ENCODE data around the gene AUTS2.

Gene AUTS2

DNA sequence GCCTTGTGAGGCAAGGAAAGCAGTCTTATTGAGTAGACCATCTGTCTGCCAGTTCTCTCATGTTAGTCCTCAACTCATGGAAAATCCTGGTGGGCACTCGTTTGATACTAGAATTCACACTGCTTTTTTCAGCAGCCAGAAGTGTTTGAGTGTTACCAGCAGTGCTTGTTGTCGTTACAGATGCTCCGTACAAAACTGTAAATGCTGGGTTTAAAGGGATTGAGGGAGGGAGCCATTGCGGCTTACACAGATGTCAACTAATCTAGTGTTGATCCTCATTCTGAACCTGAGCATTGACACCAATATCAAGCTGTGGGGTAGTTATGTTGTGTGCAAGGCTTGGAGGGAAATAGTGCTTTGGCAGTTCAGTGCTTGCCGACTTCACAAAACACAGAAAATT, 348.6 kb downstream of the AUTS2 start:
- DNase-seq = no peak

DNA sequence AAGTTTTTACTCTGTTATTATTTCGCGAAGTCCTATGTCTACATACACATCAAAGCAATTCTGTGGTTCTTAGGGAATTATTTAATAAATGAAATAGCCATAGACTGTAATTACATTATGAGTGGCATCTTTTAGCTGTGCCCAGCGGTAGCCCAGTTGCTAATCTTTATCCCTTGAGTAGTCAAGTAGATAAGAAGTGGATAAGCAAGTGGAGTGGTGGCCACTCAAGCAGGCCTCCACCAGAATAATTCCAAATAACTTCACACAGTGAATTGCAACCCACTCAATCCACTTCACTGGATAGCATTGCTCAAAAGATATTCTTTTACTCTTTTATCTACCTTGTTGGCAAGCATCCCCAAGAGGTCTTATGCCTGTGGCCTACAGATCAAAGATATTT, 349.7 kb downstream of the AUTS2 start:
- DNase-seq = no peak

DNA sequence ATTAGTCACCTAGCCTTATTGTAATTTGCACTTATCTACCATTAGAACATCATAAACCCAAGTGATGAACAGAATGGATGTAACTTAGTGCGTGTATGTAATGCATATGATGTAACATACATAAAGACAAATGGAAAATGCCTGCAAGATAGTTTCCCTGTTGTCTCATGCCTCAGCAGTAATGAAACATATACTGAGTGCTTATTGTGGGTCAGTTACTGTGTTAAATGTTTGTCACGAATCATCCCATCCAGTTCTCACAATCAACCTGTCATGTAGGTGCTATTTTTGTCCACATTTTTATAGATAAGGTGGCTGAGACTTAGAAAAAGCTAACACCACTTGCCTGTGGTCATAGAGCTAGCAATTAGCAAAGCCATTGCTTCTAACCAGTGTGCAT, 350.8 kb downstream of the AUTS2 start:
- DNase-seq = no peak

DNA sequence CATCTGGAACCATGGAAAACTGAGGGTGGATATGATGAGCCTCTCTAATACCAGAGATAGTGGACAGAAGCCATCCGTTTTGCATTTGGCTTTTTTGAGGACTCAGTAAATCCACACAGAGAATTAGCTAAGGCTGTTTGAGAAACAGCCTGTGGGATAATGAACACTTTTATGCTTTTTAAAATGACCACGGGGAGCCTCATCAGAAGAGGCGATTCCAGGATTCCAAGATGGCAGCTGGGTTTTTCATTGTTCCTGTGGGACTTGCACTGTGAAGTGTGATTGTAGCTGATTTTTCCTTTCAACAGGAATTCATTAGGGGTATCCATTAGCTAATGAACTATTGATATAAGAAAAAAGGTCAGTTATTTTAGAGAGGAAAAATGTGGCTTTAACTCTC, 353.2 kb downstream of the AUTS2 start:
- no peak for DNase-seq

DNA sequence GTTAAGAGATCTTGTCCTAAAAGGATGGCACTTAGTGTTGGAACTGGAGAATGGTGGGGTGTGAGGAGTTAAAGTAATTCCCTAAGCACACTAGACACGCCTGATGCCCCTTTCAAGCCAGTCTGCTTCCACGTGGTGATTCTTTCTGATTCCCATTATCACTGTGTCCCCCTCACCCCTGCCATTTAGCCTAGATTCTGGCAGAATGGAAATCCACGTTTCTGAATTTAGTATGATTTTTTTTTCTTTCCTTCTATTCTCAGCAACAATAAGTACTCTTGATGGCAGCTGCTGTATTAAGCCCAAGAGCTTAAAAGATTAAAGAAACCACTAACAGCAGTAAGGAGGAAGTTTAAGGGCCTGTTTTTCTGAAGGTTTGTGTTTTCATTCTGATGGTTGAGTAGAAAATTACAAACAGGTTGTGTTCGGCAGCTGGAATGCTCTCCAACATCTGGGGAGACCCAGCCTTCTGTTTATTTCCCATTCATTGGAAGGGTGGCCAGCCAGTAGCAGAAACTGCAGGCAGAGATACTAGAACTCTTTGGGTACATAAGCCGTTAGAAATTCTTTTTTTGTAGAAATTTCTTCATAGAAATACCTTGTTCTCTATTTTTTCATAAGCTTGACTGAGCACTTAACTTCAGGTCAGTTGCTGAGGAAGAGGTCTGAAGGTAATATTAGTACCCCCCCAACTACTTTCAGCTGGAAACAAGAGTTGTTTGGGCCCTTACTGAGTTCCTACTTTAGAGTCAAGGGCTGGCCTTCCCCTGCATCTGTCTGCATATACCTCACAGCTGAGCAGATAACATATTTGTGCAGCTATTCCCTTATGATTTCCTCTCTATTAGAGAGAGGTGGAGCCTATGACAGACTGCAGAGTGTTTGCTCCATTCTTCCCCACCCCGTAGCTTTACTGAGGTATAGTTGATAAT, 355.1 kb downstream of the AUTS2 start:
- no peak for DNase-seq

DNA sequence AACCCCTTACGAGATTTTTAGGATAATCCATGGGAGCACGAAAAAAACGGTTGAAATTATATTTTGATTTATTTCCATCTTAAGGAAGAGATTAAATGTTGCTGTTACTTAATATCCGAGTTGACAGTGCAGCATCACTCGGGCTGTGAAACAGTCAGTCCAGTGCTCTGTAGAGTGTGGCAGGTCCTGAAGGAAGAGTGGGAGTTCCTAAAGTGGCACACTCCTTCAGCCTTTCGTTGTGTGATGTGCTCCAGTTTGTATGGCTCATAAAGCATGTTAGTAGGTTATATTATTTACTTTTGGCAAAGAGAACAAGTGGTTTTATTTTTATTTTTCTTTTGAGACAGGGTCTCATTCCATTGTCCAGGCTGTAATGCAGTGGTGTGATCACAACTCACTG, 358.3 kb downstream of the AUTS2 start:
- DNase-seq = no peak

DNA sequence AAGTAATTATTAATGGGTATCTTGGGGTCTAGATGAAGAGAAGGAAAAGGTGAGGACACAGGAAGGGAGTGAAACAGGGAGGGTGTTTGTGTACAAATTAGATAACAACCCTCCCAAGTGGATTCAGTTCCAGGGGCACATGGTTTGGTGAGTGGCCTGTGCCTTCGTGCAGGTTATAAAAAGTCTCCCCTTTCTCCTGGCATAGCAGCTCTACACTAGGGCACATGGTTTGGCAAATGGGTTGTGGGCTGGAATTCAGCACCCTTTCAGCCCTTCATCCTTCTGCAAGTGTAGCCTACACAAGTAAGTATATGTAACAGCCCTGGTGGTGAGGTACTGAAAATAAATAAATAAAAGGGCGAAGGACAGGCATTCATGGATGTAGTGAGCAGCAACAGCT, 359.4 kb downstream of the AUTS2 start:
- DNase-seq = no peak

DNA sequence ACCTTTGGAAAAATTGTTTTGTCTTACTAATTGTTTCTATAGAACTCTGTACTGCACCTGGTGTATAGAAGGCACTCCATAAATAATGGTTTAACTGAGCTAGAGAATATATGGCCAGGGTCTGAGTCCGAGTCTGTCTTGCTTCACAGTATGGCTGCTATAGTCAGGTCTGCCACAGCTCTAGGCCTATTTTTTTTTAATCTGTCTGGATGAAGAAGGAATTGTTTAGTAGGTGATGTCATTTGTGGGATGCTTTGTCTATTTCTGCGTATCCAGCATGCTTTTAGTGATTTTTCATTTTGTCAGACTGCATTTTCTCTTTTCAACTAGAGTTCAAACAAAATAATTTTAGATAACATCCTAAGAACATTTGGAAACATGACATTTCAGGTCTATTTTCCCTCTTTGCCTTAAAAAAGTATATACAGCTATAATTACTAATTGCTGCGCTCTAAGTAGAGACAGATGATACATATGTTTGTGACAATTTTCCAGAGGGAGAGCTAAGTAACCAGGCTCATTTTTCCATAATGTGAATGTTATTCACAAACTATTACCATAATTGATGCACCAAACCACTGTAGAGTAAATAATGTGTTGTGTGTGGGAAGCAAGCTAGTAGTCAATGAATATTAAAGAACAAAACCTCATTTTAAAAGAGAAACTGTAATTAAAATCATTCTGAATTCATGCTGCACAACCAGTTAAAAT, 361.7 kb downstream of the AUTS2 start:
- no peak for DNase-seq

DNA sequence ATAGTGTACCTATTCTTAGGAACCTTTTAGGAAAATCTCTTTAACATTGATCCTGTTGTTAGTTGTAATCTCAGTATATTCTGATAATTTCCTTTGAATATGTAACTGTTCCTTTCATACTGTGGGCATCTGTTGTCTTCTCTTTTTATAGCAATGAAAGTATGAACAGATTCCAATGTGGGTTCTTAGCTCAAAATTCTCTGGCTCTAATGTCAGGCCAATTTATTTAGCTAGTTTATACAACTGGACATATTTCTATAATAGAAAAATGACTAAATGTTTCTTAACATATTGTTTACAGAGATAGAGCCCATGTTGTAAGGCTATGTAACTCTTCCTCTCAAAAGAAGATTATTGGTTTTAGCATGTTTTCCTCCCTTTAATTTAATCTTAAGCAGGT, 363.2 kb downstream of the AUTS2 start:
- no peak for DNase-seq

DNA sequence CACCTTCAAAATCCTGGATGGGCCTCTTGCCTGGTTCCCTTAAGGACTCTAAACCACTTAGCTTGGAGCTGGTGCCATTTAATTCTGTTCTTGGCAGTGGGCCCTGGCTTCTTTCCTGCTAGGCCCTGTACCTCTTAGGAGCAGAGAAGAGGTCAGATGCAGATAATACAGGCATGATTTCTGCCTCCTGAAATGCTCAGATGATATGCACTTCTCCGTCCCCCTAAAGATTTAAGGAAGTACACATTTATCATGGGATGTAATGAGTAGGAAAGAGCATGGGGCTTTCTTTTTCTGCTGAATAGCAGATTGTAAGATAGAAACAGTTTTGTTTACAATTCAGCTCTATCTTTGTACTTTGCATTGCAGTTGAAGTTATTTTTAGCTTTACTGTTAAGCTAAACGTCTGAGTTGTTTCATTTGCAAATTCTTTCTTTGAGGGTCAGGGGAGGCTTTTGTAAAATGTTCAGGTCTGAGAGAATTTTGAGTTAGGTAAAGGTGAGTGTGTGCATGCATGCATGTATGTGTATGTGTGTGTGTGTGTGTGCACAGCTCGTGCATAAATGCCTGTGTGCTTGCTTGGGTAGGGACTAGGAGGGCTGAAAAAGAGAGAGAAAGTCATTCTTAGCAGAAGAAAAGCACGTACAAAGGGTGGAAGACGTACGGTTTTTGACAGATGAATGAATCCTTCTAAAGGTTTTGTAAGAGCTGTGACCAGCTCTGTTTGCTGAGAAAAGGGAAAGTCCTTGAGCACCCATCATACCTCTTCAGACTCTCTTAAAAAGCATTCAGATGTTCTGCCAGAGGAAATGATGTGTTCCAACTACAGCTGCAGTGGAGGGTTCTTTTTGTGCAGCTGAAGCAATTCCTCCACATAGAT, 364.2 kb downstream of the AUTS2 start:
- peak; percentile 23 for DNase-seq

DNA sequence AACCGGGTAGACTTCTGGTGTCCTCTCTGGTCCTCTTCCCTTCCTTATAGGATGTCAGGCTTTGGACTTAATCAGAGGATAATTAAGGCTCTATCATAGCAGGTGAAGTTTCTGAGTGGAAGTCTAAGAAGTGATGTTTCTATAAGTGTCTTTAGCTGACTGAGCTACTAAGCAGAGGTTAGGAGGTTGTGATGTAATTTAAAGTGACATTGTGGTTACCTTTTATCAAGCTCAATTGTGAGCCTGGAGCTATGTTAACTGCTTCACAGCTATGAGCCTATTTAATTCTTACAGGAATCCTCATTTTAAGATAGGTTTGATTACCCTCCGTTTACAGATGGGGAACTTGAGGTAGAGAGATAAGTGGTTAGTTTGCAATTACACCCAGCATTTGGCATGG, 365.1 kb downstream of the AUTS2 start:
- no peak for DNase-seq

DNA sequence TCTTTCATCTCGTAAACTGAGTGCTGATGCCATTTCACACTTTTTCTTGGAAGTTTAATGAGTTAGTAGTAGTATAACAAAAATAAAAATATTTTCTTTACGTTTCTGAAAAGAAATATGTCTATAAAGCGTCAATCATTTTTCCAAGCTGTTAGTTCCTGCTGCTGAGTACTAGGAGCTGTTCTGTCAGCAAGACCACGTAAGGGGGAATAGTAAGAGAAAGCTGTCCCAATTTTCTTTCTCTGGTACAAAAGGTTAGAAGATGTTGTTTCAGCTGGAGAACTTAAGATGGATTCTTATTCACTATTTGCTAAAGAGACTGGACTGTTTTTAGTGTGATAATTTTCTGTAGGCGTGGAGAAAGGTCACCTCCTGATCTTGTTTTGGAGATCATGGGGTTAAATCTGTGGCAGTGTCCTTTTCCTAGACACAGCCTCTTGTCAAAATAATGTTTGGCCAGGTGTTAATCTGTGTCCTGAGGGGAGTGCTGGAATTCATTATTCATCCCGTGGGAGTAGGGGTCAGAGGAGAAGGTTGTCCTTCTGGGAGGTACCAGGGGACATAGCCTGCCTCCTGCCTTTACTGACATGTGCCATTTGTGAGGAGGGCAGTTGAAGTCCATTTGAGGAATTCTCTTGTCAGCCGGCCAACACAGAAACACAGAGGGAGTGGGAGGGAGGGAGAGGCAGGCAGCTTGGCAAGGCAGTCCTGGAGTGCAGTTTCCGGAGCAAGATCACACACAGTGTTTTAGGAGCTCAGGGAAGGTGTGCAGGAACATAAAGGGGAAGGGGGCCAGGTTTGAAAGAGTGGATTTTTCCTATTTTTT, 368.7 kb downstream of the AUTS2 start:
- peak; percentile 66 for DNase-seq

DNA sequence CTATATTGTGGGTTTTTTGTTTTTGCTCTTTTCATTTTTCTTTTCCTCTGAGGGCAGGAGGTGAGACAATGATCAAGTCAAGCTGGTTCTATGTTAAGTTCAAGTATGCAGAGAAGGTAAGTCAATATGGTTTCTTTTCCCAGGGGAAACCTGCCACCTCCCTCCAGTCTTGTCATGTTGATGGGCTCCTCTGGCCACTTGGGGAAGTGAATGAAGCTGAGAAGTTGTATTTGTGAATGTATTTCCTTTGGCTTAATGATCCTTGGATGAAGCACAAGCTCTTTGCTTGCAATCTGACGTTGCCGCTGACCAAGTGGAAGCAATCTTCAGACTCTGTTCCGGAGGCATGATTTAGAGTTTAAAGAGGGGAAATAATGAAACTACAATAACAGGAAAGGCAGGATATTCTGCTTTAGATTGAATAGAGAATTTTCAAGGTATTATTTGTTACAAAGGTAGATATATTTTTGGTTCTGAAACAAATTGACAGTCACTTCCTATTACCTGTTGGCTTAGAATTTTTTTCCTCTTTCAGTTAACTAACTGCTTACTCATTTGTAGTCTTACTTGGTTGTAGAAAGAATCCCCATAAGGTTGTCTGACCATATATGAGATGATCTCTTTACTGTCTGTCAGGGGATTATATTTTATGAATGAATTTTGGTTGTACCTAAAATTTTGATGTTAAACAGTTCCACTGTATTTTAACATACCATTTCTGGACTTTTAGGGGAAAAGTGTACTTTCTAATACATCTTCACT, 369.6 kb downstream of the AUTS2 start:
- DNase-seq = no peak

DNA sequence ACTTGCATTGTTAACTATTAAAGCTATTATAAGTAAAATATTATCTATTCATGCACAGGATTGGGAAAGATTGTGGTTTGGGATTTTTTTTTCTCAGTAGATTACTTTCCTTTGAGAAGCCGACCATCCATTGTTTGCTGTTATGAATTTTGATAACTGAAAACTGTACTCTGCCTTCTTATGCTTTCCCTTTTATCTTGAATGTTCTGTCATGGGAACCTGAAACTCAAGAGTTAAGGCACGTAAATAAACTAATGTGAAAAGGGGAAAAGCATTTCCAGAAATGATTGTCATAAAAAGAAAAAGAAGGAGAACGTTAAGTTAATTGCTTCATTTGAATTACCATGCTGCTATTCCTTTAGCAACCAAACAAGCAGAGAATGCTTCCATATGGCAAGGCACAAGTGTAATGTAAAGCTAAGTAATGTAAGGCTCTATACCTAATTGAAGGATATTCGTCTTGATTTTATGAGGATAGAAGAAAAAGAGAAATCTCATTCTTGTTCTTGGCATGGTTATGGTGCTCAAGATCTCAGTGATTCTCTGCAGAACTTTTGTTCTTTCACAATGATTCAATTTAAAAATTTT, 370.8 kb downstream of the AUTS2 start:
- no peak for DNase-seq

DNA sequence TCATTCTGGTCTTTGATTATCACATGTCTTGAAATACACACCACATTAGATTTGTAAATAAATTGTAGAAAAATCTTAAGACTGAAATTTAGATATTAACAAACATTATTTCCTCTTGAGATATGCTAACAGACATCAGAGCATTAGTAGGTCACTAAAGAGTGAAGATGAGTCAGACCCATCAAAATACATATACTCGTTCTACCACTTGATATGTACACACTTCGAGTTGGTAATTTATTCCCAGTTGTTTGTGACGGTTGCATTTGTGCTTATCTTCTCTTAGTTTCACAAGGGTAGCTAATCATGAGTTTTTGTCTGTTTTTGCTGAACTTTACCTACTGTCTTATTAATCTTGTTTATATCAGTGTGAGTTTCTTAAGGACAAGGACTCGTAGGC, 383.4 kb downstream of the AUTS2 start:
- DNase-seq = no peak

DNA sequence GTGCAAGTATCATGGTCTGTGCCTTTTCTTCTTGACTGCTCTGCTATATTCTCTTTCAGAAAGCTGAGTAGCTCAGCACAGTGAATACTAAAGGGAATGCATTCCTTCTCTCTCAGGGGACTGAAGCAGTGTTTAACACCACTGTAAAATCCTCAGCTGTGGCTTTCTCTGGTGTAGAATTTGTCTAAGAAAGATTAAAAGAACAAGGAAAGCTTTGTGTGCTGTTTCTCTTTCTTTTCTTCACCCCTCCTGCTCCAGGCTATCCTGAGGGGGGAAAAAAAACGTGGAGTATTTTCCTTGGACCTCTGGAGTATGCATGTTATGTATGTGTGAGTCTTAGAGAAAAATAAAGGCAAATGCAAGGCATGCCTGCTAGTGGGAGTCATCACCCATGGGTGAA, 383.9 kb downstream of the AUTS2 start:
- no peak for DNase-seq

DNA sequence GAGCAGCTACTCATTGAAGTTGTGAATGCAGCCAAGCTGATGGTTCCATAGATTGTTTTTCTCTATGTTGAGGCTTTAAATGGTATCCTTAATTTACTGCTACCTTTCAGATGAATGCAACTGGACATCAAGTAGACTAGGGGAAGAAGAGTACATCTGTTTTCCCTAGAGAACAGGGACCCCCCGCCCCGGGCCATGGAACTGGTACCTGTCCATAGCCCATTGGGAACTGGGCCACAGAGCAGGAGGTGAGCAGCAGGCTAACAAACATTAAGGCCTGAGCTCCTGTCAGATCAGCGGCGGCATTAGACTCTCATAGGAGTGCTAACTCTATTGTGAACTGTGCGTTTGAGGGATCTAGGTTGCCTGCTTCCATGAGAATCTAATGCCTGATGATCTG, 391.3 kb downstream of the AUTS2 start:
- DNase-seq = no peak

DNA sequence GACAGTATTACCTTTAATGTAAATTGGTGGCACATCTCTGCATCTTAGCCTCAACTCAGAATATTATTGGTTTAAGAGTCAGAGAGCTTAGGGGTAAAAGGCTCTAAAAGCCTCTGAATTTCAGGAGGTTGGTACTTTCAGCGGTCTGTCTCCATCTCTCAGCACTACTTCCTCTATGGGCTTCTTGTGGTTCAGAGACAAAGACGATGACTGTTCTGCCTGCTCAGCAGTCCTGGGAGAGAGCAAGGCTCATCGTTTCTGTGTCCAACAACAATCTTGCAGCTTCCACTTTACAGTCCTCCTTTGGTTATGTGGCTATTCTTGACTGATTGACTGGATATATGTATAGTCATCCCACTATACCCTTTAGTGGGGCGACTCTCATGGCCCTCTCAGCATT, 394.7 kb downstream of the AUTS2 start:
- no peak for DNase-seq

DNA sequence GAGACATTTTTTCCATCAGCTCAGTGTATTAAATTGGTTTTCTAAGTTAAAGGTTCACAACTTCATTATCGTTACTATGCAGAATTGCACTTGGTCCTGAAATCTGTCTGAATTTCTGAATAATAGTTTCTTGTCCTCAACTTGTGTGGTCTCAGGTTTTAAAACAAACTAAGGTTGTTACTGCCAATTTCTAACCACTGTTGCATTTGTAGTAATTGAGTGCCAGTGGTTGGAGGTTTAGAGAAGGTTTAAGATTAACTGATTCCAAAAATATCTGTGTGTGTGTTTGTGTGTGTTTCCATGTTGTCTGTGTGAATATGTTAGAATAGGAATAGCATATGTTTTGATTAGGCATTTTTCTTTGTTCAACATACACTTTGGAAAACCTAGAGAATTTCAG, 395.9 kb downstream of the AUTS2 start:
- no peak for DNase-seq

DNA sequence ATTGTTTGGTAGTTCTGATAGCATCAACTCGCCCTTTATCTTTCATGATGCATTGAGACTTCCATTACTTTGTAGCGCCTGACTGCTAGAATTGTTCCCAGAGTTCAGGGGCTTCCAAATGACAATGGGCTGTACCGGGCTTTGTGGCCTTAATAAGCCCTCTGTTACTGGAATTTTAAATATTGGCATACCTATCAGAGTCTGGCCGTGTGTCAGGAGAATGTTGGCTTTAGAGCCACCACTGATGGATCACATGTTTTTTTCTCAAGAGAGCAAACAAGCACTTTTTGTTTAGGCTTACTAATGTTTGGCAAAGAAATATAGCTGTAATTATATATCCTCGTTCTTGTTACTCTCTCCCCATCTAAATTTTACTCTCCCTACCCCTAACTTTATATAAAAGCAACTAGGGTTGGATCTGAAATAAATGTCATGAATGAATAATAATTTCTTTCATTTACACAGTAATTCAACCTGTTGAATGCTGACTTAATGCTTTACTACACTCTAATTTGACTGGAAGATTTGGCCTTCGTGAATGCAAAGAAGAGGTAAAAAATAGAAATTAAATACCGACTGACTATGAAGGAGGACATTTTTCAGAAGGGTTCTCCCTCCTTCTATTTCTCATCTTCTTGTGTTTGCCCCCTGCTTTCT, 396.7 kb downstream of the AUTS2 start:
- no peak for DNase-seq
